ENCODE measurements around the gene E2F3.
"Not testable (repeated sequence)": the region's sequence is repeated elsewhere in the genome, so short reads cannot be mapped to it uniquely, and the experiment has no call there.

Gene E2F3

DNA sequence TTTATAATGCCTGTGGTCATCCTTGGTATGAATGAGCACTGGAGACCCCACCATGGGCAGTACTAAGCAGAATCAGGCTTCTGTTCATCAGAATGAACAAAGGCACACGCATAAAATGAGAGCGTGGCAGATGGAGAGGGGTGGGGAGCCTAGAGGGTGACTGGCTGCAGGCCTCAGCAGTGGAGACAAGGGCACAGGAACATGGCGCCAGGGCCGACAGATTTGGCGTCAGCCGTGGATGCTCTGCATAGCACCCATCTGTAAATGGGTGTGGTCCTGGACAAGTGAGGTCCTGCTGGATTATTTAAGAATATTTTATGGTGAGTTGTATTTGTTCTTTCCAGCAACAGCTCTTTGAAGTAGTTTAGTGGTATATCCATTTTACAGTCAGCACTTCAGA lies 33.1 kb downstream of the E2F3 start:
- DNase-seq: no peak

DNA sequence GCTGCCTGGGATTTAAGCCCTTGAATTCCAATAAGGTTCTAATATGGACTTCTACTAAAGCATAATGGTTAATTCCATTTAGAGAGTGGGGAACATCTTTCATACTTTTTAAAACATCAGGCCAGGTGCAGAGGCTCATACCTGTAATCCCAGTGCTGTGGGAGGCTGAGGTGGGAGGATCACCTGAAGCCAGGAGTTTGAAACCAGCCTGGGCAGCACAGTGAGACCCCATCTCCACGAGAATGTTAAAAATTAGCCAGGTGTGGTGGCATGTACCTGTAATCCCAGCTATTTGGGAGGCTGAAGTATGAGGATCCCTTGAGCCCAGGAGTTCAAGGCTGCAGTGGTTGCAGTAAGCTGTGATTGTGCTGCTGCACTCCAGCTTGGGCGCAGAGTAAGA lies 35.0 kb downstream of the E2F3 start:
- DNase-seq: no peak

GRCh38 chr6:20437639-20438038 lies 36.0 kb downstream of the E2F3 start:
- DNase-seq: no peak

GRCh38 chr6:20438462-20439070 lies 36.9 kb downstream of the E2F3 start:
- DNase-seq: no peak

DNA sequence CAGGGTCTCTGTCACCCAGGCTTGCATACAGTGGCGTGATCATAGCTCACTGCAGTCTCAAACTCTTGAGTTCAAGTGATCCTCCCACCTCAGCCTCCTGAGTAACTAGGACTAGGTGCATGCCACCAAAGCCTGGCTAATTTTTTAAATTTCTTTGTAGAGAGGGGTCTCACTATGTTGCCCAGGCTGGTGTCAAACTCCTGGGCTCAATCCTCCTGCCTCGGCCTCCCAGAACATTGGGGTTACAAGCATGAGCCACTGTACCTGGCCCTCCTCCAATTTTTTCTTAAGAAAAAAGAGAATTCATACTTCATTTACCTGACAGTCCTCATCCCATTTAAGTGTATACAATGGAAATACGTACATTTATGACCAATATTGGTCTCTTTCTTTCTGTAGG lies 37.9 kb downstream of the E2F3 start:
- DNase-seq: no peak

DNA sequence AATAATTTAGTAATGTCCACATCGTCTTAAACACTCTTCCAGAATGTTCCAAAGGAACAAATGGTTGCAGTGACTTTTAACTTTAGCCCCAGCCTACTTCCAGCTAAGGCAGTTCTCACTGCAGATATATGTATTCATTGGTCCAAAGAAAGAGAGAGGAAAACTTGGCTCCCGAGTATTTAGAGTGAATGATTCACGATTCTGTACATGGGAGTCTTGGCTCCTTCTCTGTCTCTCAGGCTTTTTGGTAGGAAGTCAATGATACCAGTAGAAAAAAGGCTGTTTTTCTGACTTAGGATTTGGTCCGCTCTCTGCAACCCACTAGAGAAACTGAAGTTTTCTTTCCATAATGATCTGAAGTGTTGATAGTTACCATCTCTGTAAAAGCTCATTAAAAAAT lies 38.6 kb downstream of the E2F3 start:
- no peak for DNase-seq

DNA sequence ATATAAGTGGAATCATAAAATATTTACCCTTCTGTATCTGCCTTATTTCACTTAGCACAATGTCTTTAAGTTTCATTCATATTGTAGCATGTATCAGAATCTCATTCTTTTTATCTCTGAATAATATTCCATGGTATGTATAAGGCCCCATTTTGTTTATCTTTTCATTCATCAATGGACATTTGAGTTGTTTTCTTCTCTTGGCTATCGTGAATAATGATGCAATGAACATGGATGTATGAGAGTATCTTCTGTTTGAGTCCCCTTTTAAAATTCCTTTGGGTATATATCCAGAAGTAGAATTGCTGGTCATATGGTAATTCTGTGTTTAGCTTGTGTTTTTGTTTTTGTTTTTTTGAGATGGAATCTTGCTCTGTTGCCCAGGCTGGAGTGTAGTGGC lies 39.6 kb downstream of the E2F3 start:
- DNase-seq: no peak

GRCh38 chr6:20441921-20442320 lies 40.2 kb downstream of the E2F3 start:
- DNase-seq: no peak

GRCh38 chr6:20444786-20445271 lies 43.1 kb downstream of the E2F3 start:
- no peak for DNase-seq

DNA sequence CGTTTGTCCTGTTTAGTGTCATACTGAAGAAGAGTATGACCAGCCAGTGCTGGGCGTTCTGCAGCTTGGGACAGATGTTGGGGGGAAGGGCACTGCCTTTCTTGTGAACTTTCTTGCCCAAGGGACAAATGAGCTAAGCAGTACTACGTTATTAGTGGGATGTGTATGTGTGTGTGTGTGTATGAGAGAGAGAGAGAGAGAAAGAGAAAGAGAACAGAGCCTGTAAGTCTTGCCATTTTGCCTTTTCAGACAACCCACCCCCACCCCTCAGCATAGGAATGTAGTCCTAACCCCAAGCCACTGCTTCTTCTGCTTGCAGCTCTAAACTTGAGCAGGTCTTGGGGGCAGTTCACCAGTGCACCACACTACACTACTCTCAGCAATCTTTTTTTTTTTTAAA lies 45.5 kb downstream of the E2F3 start:
- no peak for DNase-seq

DNA sequence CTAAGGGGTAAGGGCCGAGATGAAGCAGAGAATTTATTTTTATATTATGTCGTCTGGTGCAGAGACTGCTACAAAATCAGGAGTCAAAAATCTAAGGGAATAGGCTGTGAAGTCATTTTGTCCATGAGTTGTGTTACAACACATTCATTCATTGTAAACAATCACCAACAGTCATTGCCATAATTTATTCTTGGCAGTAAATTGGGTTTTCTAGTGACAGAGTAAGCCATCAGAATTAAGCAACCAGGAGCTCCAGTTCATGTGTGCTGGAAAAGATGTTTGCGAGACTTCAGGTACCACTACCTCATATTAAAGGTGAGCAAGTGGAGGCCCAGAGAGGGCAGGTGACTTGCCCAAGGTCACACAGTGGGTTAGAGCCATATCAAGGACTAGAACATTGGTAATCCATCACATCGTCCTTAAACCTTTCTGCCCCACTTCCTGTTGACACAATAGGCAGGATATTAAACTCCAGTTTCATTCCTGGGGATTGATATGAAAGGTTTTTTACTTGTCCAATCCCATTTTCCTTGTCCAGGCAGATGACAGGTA lies 46.0 kb downstream of the E2F3 start:
- DNase-seq: no peak

GRCh38 chr6:20448828-20449227 lies 47.1 kb downstream of the E2F3 start:
- no peak for DNase-seq

DNA sequence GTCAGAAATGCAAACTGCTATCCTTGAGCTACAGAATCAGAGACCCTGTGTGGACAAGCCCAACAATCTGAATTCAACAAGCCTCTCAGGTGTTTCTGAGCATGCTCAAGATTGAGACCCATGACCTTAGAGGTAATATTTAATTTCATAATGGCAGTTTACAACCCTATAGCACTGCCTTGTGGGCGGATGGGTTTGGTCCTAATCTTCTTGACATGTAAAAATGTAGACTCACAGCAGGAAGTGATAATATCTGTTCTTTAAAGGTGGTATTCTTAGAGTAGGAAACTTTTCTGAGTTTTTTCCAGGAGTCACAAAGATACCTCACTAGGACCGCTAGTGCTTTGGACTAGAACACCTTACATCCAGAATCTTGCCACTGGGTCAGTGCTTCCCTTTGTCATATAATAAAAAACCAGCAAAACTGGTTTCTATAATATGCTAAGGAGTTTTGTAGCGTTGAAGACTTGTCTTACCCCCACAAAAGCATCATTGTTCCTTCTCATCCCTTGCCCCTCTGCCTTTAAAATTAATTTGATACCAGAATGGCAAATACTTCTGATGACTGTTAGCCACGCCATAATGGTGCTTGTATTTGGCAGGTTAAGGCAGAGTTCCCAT lies 52.6 kb downstream of the E2F3 start:
- DNase-seq: no peak

DNA sequence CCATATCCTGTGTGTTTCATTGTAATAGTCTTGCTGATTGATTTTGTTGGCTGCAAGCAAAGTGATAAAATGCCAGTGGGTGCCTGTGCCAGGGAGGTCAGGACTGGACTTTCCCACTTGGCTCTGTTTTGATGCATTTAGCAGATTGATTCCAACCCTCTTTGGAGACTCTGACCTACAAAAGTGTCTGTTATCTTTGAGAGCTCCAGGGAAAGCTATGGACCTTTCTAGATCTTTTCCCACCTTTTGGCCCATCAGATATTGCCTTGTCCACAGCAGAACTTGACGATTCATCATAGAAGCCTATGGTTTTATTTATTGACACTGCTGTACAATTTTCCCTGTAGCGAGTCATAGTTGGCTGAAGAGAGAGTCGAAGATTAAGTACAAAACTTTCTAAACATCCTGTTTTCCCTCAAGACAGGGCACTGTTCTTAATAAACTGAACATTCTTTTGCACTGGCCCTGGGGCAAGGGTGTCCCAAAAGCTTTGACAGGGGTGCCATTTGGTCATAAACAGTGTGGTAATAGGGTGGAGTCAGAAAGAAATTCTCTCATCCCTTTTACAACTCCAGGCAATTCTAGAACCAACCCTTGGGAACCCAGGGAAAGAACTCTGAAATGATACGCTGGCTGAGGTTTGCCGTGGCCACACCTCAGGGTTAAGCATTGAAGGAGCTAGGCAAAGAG lies 53.7 kb downstream of the E2F3 start:
- DNase-seq: no peak

GRCh38 chr6:20458027-20458894 lies 56.6 kb downstream of the E2F3 start:
- DNase-seq: no peak

GRCh38 chr6:20459682-20460081 lies 58.0 kb downstream of the E2F3 start:
- no peak for DNase-seq

- no peak for DNase-seq
Observed at GRCh38 chr6:20461576-20461975, 59.9 kb downstream of the E2F3 start.

- DNase-seq: no peak
Observed at GRCh38 chr6:20463396-20463795, 61.7 kb downstream of the E2F3 start.

DNA sequence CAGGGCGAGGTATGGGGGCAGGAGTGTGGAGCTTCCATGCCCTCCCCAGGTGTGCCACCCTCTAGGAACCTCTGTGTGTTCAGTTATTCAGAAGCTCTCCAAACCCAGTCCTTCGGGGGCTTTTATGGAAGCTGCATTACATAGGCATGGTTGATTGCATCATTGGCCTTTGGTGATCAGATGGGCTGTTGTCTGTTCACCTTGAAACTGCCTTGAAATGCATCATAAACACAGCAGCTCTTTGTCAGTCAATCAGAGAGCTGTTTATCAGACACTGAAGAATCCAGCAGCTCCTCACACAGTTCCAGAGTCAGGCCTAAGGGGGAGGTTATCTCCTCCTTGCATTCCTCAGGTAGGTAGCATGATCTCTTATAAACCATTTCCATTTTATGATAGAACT lies 62.4 kb downstream of the E2F3 start:
- no peak for DNase-seq

DNA sequence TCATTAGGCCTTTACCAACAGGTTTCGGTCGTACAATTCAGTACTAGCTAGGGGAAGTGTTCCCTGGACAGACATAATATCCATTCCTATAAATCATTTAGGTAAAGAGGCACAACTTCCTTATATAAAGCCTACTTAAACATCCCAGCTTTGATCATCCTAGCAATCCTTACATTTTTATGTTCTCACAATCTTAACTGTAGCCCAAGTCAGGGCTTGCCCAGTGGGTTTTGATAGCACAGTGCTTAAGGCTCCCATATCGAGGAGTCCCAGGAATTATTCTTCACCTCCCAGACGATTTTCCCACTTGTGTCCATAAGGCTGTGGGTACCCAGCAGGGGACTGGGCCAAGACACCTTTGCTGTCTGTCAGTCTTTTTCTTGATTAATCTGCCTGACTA lies 63.2 kb downstream of the E2F3 start:
- DNase-seq: no peak

- DNase-seq: not testable (repeated sequence)
Observed at GRCh38 chr6:20465616-20466015, 63.9 kb downstream of the E2F3 start.

DNA sequence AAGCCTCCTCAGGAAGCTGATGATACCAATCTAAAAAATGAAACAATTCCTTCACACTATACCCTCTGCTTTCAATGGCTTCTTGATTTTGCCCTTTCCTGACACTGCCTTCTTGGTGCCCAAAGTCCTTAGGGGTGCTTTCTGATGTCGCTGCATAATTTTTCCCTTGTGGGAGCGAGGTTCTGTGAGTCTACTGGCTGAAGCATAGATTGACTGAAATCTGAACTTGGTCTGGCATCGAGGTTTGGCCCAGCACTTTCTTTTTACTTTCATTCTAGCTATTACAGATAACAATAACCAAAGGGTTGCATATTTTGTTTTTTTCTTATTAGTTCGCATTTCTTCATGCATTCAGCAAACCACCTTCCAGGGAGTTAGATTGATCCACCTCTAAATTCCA lies 65.8 kb downstream of the E2F3 start:
- peak; percentile 43 for DNase-seq

DNA sequence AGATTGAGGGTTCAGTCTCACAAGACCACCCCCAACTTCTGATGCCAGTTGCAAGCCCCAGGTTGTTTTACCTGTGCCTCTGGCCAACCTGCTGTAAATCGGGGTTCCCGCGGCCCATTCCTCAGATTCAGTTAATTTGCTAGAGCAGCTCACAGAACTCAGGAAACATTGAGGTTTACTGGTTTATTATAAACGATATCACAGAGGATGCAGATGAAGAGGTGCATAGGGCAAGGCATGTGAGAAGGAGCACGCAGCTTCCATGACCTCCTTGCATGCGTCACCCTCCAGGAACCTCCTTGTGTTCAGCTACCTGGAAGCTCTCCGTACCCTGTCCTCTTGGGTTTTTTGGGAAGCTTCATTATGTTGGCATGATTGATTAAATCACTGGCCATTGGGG lies 66.5 kb downstream of the E2F3 start:
- DNase-seq: no peak

All from activated CD4-positive, alpha-beta T cell treated with anti-CD3 and anti-CD28 coated beads, Interleukin-2, amount 50 U/mL, for 16 hours (primary cell).